HUDEP-2 (cell line): Measurements from ENCODE around the gene PHF5A.
"Not testable (repeated sequence)": the region's sequence is repeated elsewhere in the genome, so short reads cannot be mapped to it uniquely, and the experiment has no call there.

Source experiments
- DNase-seq, 76 experiments: peaks; one replicate each; lab custom pipeline; 2025; ENCODE audit not compliant: unreplicated experiment in 76 of 76; lab: John Stamatoyannopoulos, UW

PHF5A gene

GRCh38 chr22:41488596-41489385, 20.3 kb upstream of the PHF5A start:
- DNase-seq = no peak

GRCh38 chr22:41488076-41488475, 19.6 kb upstream of the PHF5A start:
- no peak for DNase-seq

GRCh38 chr22:41487037-41487935, 18.8 kb upstream of the PHF5A start:
- peak in 1 of 76 experiments; percentile 6 for DNase-seq

- DNase-seq = no peak
Observed at GRCh38 chr22:41485033-41485432, 16.5 kb upstream of the PHF5A start.

- DNase-seq = peak in 3 of 76 experiments; percentile 13 to 44 (median 29)
Observed at GRCh38 chr22:41482319-41482935, 13.9 kb upstream of the PHF5A start.

GRCh38 chr22:41481925-41482318, 13.4 kb upstream of the PHF5A start:
- no peak for DNase-seq

- peak in 1 of 76 experiments; percentile 8 for DNase-seq
Observed at GRCh38 chr22:41481131-41481830, 12.8 kb upstream of the PHF5A start.

- no peak for DNase-seq
Observed at GRCh38 chr22:41480397-41480735, 11.9 kb upstream of the PHF5A start.

GRCh38 chr22:41479671-41480396, 11.3 kb upstream of the PHF5A start:
- DNase-seq = no peak

- DNase-seq = no peak
Observed at GRCh38 chr22:41478891-41479521, 10.5 kb upstream of the PHF5A start.

- DNase-seq = no peak
Observed at GRCh38 chr22:41478473-41478872, 10.0 kb upstream of the PHF5A start.

GRCh38 chr22:41474872-41475451, 6.5 kb upstream of the PHF5A start:
- no peak for DNase-seq

GRCh38 chr22:41471568-41471967, 3.1 kb upstream of the PHF5A start:
- DNase-seq = no peak

GRCh38 chr22:41470886-41471285, 2.4 kb upstream of the PHF5A start:
- no peak for DNase-seq

GRCh38 chr22:41469218-41469851, 843 bp upstream of the PHF5A start:
- peak in 37 of 76 experiments; percentile 4 to 75 (median 33) for DNase-seq

- DNase-seq = no peak
Observed at GRCh38 chr22:41461901-41462300, 6.6 kb downstream of the PHF5A start.

- not testable (repeated sequence) for DNase-seq
Observed at GRCh38 chr22:41460071-41460470, 8.4 kb downstream of the PHF5A start.

- DNase-seq = no peak
Observed at GRCh38 chr22:41459431-41459830, 9.1 kb downstream of the PHF5A start.
